HAP-1 (cell line): Measurements from ENCODE around the gene CEND1.

Source experiments
- DNase-seq, 2 experiments: peaks; one replicate each; pipeline ENCODE4 v3.0.0-alpha.2; 2016 to 2020; ENCODE audit warnings: low spot score in 2 of 2
- H3K27me3 ChIP-seq: fragments of 250-450 bp; sonication (Bioruptor Pico); 2 replicates; pipeline ENCODE4 v1.5.1; 2020; ENCODE audit warnings: low read depth, mild to moderate bottlenecking, moderate library complexity
- H3K36me3 ChIP-seq: fragments of 250-450 bp; sonication (Bioruptor Pico); replicated peaks from 2 replicates; pipeline ENCODE4 v1.5.1; 2020; ENCODE audit warnings: mild to moderate bottlenecking
- H3K4me1 ChIP-seq: fragments of 250-450 bp; sonication (Bioruptor Pico); 2 replicates; pipeline ENCODE4 v1.5.1; 2020; ENCODE audit warnings: mild to moderate bottlenecking
- H3K4me3 ChIP-seq: fragments of 250-450 bp; sonication (Bioruptor Pico); 2 replicates; pipeline ENCODE4 v1.5.1; 2020; ENCODE audit warnings: mild to moderate bottlenecking, moderate library complexity
- H3K9me3 ChIP-seq: fragments of 250-450 bp; sonication (Bioruptor Pico); 2 replicates; pipeline ENCODE4 v1.5.1; 2020; ENCODE audit warnings: mild to moderate bottlenecking, moderate library complexity
- in situ Hi-C: fragments of 300-500 bp; cut with MboI; formaldehyde crosslinking; loops from 3 replicates; pipeline ENCODE4 v1.14.3; 2020; ENCODE audit warnings: low sequenced_read_pairs, inconsistent platforms, mixed read lengths

Gene CEND1

DNA sequence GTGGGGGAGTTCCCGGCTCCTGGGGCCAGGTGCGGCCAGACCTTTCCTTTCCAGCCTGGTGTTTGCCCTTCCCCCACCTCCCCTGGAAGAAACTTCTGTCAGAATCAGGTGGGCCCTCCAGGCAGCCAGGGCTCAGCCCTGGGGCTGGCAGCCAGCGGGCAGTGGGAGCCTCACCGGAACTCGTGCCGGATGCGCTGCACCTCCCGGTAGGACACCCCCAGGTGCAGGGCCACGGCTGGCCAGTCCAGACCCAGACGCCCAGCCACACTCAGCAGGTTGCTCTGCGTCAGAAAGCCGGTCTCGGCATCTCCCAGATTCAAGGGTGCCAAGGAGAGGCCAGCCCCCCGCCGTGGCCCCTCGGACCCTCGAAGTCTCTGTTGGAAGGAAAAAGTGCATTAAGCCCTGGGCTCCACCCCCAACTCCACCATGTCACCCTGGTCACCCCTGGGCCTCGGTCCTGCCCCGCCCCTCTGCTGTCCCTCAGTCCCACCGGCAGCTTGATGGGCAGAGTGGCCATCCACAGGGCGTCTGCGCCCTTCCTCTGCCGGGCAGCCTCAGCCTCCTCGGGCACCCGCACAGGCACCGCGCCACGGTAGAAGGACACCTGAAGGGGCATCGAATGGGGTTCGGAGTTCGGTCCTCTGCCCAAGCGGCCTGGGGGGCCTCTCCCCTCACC is 9.9 kb upstream of the CEND1 start:
- no peaks in the 10 kb centered on the region for H3K9me3 ChIP-seq
- H3K27me3 ChIP-seq = no peaks in the 10 kb centered on the region
- in situ Hi-C loops = no loop called here
- peaks cover 18% of the 10 kb centered on the region for H3K4me1 ChIP-seq
- no peak overlapping the region for H3K4me3 ChIP-seq
- no peak for DNase-seq
- peaks cover 36% of the 10 kb centered on the region for H3K36me3 ChIP-seq

DNA sequence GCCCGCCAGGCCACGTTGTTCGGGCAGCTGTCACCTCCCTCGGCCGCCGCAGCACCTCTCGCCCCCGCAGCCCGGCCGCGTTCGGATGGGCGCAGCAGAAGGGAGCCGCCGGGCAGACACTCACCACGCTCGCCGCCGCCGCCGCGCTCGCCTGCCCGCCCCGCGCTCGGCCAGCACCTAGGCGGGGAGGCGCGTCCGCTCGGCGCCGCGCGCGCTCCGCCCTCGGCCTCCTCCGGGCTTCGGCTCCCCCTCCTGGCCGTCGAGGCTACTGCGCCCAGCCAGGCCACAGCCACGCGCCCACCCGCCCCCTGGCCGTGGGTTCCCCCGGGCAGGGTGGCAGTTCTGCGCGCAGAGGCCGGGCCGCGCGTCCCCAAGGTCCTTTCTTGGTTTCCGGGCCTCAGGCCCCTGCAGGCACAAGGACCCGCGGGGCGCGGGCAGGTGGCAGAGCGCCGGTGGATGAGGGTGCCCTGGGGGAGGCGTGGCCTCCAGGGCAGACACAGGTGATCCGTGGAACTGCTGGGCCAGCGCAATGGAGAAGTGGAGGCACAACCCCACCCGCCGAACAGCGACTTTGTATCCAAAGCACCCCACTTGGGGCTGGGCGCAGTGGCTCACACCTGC is 8.3 kb upstream of the CEND1 start, which contains the start of gene SLC25A22:
Gene SLC25A22 (minus strand): TSS at position 189 of the 621 bp plus-strand sequence. CDS start 3,275 bp downstream, outside the sequence.
- Histone ChIP-seq H3K27me3 (no peaks in the 10 kb centered on the region), H3K9me3 (no peaks in the 10 kb centered on the region), H3K4me1 (peaks cover 12% of the 10 kb centered on the region), H3K4me3 (peak within 1 kb of the TSS; percentile 80), H3K36me3 (peaks cover 48% of the 10 kb centered on the region)
- DNase-seq = peak; percentile 69 to 89
- in situ Hi-C loops = no loop called here

DNA sequence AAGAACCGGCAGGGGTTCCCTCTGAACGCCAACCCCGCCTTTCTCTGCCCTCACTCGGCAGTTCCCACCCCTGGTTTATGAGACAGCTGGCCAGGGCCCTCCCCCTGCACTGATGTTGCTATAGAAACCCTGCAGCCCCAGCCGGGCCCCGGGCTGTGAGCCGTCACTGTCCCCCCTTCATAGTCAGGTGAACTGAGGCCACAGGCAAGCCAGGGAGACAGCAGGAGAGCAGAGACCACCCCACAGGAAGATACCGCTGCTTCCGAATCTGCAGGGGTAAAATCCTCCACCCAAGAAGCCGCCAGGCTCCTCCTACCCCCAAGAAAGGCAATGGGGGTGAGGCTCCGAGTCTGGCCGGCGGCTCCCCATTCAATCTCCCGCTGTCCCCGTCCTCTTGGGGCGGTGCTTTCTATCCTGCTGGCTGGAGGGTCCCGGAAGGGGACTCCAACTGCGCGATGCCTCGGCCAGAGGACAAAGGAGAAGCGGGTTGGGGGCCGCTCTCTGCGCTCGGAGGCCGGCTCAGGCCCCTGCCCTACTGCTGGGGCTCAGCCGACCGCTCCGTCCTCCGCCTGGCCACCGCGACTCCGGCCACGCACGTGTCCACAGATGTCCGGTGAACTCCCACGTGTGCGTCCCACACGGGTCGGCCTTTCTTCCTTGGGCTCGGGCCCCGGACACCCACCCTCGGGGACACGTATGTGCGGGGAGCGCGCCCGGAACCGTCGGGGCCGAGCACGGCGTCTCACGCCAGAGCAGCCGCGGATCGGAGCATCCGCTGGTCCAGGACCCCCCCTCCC is 7.6 kb upstream of the CEND1 start:
- in situ Hi-C loops = no loop called here
- DNase-seq = peak; percentile 80 to 88
- Histone ChIP-seq H3K4me3 (peak overlapping the region; percentile 80), H3K9me3 (no peaks in the 10 kb centered on the region), H3K36me3 (peaks cover 45% of the 10 kb centered on the region), H3K27me3 (no peaks in the 10 kb centered on the region), H3K4me1 (peaks cover 12% of the 10 kb centered on the region)

DNA sequence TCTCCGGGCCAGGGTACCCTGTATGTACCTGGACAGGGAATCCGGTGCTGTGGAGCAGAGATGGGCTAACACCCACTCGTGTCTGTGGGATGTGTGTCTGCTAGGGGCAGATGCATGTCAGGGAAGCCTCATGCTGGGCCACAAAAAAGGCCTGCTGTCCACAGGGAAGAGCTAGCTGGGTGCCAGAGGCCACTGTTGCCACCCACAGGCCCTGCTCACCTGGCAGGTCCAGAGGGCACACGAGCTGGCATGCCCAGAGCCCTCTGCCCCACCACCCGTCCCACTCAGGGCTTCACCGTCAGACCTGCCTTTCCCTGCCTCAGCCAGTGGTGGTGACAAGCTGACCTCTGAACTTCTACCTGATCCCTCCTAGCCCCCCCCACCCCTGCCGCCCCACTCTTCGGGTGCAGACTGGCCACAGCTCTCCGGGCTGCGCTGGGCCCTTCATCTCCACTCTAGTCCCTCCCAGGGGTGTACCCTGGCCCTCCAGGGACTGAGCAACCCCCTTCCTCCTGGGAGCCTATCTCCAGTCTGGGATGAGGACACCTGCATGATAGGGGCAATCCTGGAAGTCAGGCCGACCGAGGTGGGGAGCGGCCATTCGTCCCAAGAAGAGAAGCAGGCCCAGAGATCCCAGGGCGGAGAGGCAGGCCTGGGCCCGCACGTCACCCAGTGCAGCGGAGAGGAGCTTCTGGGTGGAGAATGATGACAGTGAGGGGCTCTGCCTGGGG is 6.8 kb upstream of the CEND1 start:
- H3K4me1 ChIP-seq = peaks cover 12% of the 10 kb centered on the region
- no peak for DNase-seq
- peaks cover 40% of the 10 kb centered on the region for H3K36me3 ChIP-seq
- no peaks in the 10 kb centered on the region for H3K9me3 ChIP-seq
- peak overlapping the region; percentile 80 for H3K4me3 ChIP-seq
- in situ Hi-C loops = no loop called here
- H3K27me3 ChIP-seq = no peaks in the 10 kb centered on the region

DNA sequence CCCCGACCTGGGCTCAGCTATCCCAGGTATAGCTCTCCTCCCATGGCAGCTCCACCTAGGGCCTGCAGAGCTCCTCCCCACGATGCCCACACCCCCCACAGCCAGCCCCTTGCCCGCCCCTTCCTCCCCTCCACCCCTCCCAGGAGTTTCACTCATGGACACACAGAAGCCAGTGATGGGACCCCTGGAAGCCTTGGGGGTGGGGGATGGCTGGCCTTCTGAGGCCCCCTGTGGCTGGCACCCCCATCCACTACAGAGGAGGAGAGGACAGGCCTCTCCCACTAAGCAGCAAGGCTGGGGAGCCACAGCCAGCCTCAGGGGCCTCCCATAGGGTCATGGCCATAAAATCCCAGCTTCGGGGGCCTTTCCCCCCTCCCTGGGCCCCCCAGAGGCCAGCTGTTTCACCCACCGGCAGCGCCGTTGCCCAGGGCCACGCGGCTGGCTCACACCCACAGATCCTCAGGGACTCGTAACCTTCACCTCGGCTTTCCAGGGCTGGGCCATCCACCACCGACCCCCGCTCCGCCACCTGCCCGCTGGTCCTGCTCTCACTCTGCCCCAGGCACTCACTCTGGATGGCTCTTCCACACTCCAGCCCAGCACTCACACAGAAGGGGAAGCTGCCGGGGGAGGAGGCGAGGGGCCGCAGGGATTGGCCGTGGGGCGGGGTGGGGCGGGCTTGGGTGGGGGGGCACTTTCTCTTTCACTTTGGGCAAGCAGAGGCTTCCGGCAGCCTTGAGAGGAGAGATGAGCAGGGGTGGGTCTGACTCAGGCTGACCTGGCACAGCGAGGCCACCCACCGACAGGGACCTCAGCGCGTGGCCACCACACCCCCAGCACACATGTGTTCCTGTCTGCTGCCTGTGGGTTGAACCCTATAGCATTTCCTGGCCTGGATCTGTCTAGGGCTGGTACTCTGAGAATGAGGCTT is 6.0 kb upstream of the CEND1 start:
- peak overlapping the region; percentile 80 for H3K4me3 ChIP-seq
- H3K36me3 ChIP-seq = peaks cover 40% of the 10 kb centered on the region
- DNase-seq = peak in 1 of 2 experiments; percentile 81

DNA sequence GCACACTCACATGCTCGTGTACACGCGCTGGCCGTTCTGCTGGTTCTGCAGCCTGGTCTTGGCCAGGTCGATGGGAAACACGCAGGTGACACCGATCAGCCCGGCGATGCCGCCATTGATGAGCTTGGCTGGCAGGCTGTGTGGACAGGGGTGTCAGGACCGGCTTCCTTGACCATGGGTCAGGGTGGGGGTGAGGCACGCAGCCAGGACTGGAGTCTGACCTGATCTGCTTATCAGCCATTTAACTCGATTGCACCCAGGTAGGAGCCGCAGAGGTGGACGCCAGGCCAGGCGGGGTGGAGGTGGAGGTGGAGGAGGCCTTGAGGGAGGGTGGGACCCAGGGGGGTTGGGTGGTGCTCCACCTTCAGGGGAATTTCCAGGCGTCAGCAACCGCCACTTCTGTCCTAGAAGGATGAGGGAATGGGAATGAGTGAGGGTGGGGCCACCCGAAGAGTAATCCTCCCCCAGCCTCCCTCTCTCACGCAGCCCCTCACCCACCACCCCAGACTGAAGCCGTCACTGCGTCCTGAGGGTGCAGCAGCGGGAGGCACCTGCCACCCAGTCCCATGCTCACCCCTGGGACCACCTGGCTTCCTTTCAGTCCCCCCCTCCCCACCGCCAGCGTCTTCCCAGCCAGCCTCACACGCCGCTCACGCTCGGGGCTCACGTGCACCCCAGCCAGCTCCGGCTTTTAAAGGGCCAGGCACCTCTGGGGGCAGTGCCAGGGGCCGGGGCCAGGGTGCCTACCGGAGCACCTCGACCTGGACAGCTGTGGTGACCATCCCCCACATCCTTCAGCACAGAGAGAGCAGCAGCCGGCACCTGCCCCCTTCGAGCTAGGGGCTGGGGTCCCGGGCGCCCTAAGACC is 5.1 kb upstream of the CEND1 start:
- Histone ChIP-seq H3K4me3 (no peak overlapping the region), H3K9me3 (no peaks in the 10 kb centered on the region), H3K27me3 (no peaks in the 10 kb centered on the region), H3K4me1 (peaks cover 12% of the 10 kb centered on the region), H3K36me3 (peaks cover 35% of the 10 kb centered on the region)
- no peak for DNase-seq
- in situ Hi-C loops = no loop called here

More for the DNA sequence above, 6.0 kb upstream of the CEND1 start:
- Histone ChIP-seq H3K4me1 (peaks cover 12% of the 10 kb centered on the region), H3K27me3 (no peaks in the 10 kb centered on the region), H3K9me3 (no peaks in the 10 kb centered on the region)
- in situ Hi-C loops = no loop called here

DNA sequence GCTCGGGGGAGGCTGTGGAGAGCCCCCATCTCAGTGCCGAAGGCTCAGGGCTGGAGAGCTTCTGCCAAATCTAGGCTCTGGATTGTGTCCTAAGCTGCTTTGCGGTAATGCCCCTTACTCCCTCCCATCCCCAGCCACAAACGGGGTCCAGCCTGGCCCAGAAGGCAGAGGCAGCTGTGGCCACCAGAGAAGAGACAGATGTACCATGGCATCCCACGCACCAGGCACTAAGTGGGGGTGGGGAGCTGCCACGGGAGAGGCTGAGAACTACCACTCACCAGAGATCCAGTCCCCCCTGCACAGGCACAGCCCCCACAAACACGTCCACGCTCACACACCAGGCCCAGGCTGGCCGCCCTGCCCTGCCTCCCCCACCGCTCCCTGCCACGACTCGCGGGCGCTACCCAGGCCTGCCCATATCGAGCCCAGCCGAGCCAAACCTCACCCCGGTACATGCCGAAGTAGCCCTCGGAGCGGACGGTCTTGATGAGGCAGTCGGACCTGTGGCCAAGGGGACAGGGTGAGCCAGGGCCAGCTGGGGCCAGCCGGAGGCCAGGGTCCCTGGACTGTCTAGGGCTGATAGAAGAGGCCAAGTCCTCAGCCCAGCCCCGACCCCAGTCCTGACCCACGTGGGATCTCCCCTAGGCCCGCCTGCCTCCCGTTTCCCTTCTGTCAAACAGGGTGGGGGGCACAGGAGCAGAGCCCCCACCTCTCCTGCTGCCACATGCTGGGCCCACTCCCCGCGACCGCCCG is 4.3 kb upstream of the CEND1 start:
- no peak for DNase-seq
- H3K4me1 ChIP-seq = peaks cover 12% of the 10 kb centered on the region
- peaks cover 27% of the 10 kb centered on the region for H3K36me3 ChIP-seq
- no peak overlapping the region for H3K4me3 ChIP-seq
- in situ Hi-C loops = no loop called here
- no peaks in the 10 kb centered on the region for H3K9me3 ChIP-seq
- no peaks in the 10 kb centered on the region for H3K27me3 ChIP-seq

DNA sequence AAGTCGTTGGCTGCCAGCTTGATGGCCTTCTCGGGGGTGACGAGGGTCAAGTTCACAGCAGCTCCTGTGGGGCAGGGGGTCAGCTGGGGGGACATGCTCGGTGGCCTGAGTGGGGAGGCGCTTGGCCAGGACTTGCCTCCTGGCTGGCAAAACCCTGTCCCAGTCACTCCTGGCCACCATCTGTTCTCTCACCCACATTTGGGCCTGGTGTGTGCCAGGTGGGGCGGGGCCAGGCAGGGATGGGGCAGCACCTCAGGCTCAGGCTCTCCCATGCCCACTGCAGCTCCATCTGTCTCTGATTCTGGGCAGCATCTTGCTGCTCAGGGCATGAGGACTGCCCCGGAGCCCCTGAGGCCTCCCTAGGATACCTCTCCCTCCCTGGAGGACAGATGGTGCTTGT is 3.7 kb upstream of the CEND1 start:
- in situ Hi-C loops = no loop called here
- Histone ChIP-seq H3K4me1 (peaks cover 12% of the 10 kb centered on the region), H3K36me3 (peaks cover 24% of the 10 kb centered on the region), H3K27me3 (no peaks in the 10 kb centered on the region), H3K4me3 (no peak overlapping the region), H3K9me3 (no peaks in the 10 kb centered on the region)
- DNase-seq = no peak

DNA sequence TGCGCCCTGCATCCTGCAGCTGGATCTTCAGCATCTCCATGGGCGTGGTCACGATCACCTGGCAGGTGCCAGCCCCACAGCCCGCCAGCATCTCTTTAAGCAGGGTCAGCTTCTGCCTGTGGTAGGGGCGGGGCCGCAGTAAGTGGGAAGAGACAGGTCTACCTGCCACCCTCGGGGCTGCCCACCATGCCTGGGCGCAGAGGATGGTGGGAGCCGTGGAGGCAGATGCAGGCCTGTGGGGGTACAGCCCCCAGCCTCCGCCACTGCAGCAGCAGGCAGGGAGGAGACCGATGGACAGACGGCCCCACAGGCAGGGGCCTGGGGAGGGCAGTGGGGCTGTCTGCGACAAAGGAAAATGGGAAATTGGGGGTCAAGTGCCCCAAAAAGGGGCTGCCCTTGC is 3.0 kb upstream of the CEND1 start:
- Histone ChIP-seq H3K4me3 (no peak overlapping the region), H3K36me3 (peaks cover 24% of the 10 kb centered on the region), H3K4me1 (peaks cover 12% of the 10 kb centered on the region), H3K9me3 (no peaks in the 10 kb centered on the region), H3K27me3 (no peaks in the 10 kb centered on the region)
- no peak for DNase-seq
- in situ Hi-C loops = no loop called here

DNA sequence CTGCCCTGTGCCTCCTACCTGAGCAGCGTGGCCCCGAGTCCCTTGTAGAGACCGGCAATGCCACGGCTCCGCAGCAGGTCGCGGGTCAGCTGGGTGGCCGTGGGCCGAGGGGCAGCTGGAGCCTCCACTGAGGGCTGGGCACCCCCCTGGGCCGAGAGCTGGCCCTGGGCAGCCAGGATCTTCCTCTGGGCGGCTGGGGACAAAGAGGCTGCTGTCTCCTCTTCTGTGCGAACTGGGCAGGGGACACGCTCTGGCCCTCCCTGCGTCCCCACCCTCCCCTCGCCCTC is 2.6 kb upstream of the CEND1 start:
- no peaks in the 10 kb centered on the region for H3K9me3 ChIP-seq
- peaks cover 24% of the 10 kb centered on the region for H3K36me3 ChIP-seq
- DNase-seq = no peak
- in situ Hi-C loops = no loop called here
- H3K4me1 ChIP-seq = peaks cover 12% of the 10 kb centered on the region
- no peak overlapping the region for H3K4me3 ChIP-seq
- no peaks in the 10 kb centered on the region for H3K27me3 ChIP-seq

DNA sequence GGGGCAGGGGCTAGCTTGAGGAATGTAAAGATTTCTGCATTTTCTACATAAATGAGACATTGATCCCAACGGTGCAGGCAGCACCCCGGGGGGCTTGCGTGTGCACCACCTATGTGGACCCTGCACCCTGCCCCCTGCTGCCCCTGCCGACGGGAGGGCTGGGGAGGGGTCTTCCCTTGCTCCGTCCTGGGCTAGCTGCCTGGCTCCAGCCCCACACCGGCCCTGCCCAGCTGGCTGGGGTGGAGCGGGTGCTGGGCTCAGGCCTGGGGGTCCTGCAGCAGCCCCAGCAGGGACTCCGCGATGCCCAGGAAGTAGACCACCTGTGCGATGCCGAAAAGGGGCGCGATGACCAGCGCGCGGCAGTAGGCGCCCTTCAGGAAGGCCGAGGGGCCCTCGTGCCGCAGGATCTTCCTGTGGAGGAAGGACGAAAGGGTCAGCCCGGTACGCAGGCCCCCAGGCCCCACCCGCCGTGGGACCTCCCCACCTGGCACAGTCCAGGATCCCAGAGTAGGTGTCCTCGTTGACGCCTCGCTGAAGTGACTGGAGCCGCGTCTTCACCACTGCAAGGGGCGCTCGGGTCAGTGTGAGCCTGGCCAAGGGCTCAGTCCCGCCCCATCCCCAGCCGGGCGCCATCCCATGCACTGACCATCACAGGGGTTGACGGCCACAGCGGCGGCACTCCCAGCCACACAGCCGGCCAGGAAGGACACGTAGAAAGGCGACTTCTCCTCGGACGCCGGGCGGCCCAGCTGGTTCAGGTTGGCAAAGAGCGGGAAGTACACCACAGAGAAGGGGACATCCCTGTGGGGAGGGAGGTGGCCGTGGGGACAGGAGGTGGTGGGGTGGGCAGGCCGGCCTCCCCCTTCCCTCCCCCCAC is 2.0 kb upstream of the CEND1 start:
- Histone ChIP-seq H3K4me1 (peaks cover 11% of the 10 kb centered on the region), H3K4me3 (no peak overlapping the region)
- in situ Hi-C loops = no loop called here

More for the DNA sequence above, 2.0 kb upstream of the CEND1 start:
- Histone ChIP-seq H3K36me3 (peaks cover 24% of the 10 kb centered on the region), H3K9me3 (no peaks in the 10 kb centered on the region), H3K27me3 (no peaks in the 10 kb centered on the region)
- no peak for DNase-seq
